Medulla oblongata (tissue), 1 donor: ENCODE results near the gene USP31.
"Not testable (repeated sequence)": the region's sequence is repeated elsewhere in the genome, so short reads cannot be mapped to it uniquely, and the experiment has no call there.

ENCODE experiments used
- DNase-seq: peaks from one replicate; pipeline ENCODE4 v3.0.0-alpha.2; 2015; ENCODE audit errors: extremely low spot score

The USP31 gene

GRCh38 chr16:23156110-23156509 lies 6.9 kb upstream of the USP31 start:
- no peak for DNase-seq

- no peak for DNase-seq
These were observed 6.3 kb upstream of the USP31 start for GRCh38 chr16:23155445-23156049.

GRCh38 chr16:23152386-23153178 lies 3.3 kb upstream of the USP31 start:
- no peak for DNase-seq

GRCh38 chr16:23149993-23150364 lies 727 bp upstream of the USP31 start:
- DNase-seq: no peak

- DNase-seq: peak; percentile 47
These were observed 562 bp downstream of the USP31 start for GRCh38 chr16:23148513-23149266.

- no peak for DNase-seq
These were observed 1.1 kb downstream of the USP31 start for GRCh38 chr16:23148166-23148512.

GRCh38 chr16:23147666-23148065 lies 1.6 kb downstream of the USP31 start:
- no peak for DNase-seq

- DNase-seq: no peak
These were observed 2.2 kb downstream of the USP31 start for GRCh38 chr16:23146877-23147601.

GRCh38 chr16:23145608-23146007 lies 3.6 kb downstream of the USP31 start:
- DNase-seq: peak; percentile 17

GRCh38 chr16:23145186-23145585 lies 4.1 kb downstream of the USP31 start:
- peak; percentile 23 for DNase-seq

GRCh38 chr16:23144393-23144792 lies 4.9 kb downstream of the USP31 start:
- not testable (repeated sequence) for DNase-seq

GRCh38 chr16:23143391-23143790 lies 5.9 kb downstream of the USP31 start:
- peak; percentile 26 for DNase-seq

GRCh38 chr16:23141959-23142740 lies 7.1 kb downstream of the USP31 start:
- DNase-seq: peak; percentile 29

- DNase-seq: no peak
These were observed 7.8 kb downstream of the USP31 start for GRCh38 chr16:23141500-23141899.

GRCh38 chr16:23141033-23141432 lies 8.2 kb downstream of the USP31 start:
- no peak for DNase-seq

GRCh38 chr16:23140107-23140506 lies 9.1 kb downstream of the USP31 start:
- DNase-seq: no peak

- no peak for DNase-seq
These were observed 11.4 kb downstream of the USP31 start for GRCh38 chr16:23137818-23138217.

GRCh38 chr16:23137256-23137655 lies 12.0 kb downstream of the USP31 start:
- no peak for DNase-seq

- peak; percentile 16 for DNase-seq
These were observed 15.0 kb downstream of the USP31 start for GRCh38 chr16:23134274-23134673.

- no peak for DNase-seq
These were observed 16.3 kb downstream of the USP31 start for GRCh38 chr16:23132775-23133463.
